Activated naive CD4-positive, alpha-beta T cell treated with anti-CD3 and anti-CD28 coated beads, Interleukin-2, amount 10 ng/mL, durations not matched to agents 7 days and 5 days (primary cell): ENCODE measurements around the gene PDE4B.
"Not testable (repeated sequence)": the region's sequence is repeated elsewhere in the genome, so short reads cannot be mapped to it uniquely, and the experiment has no call there.

Experiments
- CTCF ChIA-PET: fragments of 350-600 bp; sonication (Branson Sonifier 250); formaldehyde crosslinking; loops from one replicate; lab custom pipeline; 2021; ENCODE audit warnings: antibody characterized with exemption; lab: Charles Lee
- DNase-seq: peaks from one replicate; pipeline ENCODE4 v3.0.0-alpha.2; 2020
- H3K27ac Mint-ChIP-seq: one replicate; pipeline ENCODE4 v1.8.0; 2021; ENCODE audit warnings: mild to moderate bottlenecking, moderate library complexity, mixed read lengths
- H3K27me3 Mint-ChIP-seq: one replicate; pipeline ENCODE4 v1.8.0; 2021; ENCODE audit warnings: mild to moderate bottlenecking, mixed read lengths
- H3K36me3 Mint-ChIP-seq: one replicate; pipeline ENCODE4 v1.8.0; 2021; ENCODE audit warnings: mixed read lengths
- H3K4me1 Mint-ChIP-seq: one replicate; pipeline ENCODE4 v1.8.0; 2021; ENCODE audit warnings: mixed read lengths
- H3K4me3 Mint-ChIP-seq: one replicate; pipeline ENCODE4 v1.8.0; 2021; ENCODE audit warnings: mild to moderate bottlenecking, moderate library complexity, mixed read lengths
- H3K9me3 Mint-ChIP-seq: one replicate; pipeline ENCODE4 v1.8.0; 2021; ENCODE audit warnings: mixed read lengths

PDE4B gene

DNA sequence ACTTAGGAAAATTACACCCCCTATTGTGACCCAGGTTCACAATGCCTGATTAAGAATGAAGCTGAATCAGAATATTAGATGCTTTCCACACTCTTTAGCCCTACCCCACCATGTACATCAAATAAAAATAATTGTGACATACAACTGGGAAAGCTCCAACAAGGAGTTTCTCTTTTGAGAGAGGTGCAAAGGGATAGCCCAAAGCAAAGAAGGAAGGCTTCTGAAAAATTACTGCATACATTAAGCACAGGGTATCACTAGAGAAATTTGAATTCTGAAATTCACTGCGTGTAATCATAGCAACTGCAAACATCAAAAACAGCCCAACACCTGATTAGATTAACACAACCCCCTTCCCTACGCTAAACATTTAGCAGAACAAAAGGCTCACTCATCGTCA lies 34.1 kb downstream of the PDE4B start:
- Mint-ChIP-seq H3K4me3 (no peak overlapping the region), H3K4me1 (peaks cover 2% of the 10 kb centered on the region), H3K9me3 (no peaks in the 10 kb centered on the region), H3K27me3 (no peaks in the 10 kb centered on the region), H3K27ac (no peak overlapping the region), H3K36me3 (no peaks in the 10 kb centered on the region)
- DNase-seq: no peak
- CTCF ChIA-PET: no interaction called here

DNA sequence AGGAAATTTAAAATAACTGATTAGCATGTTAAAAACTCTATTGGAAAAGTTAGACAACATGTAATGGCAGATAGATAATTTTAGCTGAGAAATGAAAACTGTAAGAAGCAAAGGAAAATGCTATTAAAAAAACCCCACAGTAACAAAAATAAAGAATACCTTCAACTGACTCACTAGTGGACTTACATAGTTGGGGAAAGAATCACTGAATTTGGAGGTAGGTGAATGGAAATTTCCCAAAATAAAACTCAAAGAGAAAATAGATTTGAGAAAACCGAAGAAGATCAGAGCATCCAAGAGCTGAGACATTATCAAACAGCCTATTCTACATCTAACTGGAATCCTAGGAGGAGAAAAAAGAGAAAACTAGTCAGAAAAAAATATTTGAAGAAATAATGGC lies 34.7 kb downstream of the PDE4B start:
- Mint-ChIP-seq H3K27me3 (no peaks in the 10 kb centered on the region), H3K27ac (no peak overlapping the region), H3K4me1 (peaks cover 2% of the 10 kb centered on the region), H3K4me3 (no peak overlapping the region), H3K9me3 (no peaks in the 10 kb centered on the region), H3K36me3 (no peaks in the 10 kb centered on the region)
- DNase-seq: no peak
- CTCF ChIA-PET: no interaction called here

DNA sequence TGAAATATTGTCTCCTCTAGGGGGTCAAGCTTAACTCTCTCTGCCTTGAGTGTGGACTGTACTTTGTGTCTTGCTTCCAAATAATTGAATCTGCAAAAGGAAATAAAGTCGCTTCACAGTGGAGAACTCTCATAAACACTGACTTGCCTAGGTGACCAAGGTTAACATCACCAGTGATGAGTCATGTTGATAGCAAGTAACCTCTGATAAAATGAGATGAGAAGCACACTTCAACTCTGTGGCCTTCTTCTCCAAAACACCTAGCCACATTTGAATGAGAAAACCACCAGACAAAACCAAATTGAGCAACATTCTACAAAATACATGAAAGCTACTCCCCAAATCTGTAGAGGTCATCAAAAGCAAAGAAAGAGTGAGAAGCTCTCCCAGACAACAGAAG lies 37.6 kb downstream of the PDE4B start:
- no peak overlapping the region for H3K4me3 Mint-ChIP-seq
- CTCF ChIA-PET: interaction anchor here (1.0 kb wide), 1 partner anchor 413 kb away, joined by 4 read pairs; no protein-coding TSS in a partner anchor
- no peaks in the 10 kb centered on the region for H3K9me3 Mint-ChIP-seq
- peaks cover 2% of the 10 kb centered on the region for H3K4me1 Mint-ChIP-seq
- no peak for DNase-seq
- H3K27ac Mint-ChIP-seq: no peak overlapping the region
- no peaks in the 10 kb centered on the region for H3K27me3 Mint-ChIP-seq
- H3K36me3 Mint-ChIP-seq: no peaks in the 10 kb centered on the region

DNA sequence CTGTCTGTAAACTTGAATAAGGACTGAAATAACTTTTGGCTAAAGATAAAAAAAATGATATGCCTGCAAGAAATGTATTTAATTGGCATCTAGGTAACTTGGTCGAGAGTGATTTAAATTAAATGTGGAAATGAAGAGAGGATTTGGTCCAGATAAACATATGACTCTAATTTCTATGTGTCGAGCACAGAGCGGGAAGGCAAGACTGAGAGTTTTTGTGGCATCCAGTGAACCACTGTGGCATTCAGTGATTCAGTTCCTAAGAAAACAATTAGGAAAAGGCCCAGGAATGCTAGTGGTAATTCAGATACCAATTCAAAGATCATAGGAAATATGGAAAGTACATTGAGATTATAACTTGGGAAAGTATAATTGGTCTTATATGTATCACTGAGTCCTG lies 39.6 kb downstream of the PDE4B start:
- no peaks in the 10 kb centered on the region for H3K36me3 Mint-ChIP-seq
- CTCF ChIA-PET: interaction anchor here (1.3 kb wide), 1 partner anchor 14 kb away, joined by 3 read pairs; no protein-coding TSS in a partner anchor
- no peaks in the 10 kb centered on the region for H3K27me3 Mint-ChIP-seq
- peaks cover 2% of the 10 kb centered on the region for H3K4me1 Mint-ChIP-seq
- no peak overlapping the region for H3K27ac Mint-ChIP-seq
- no peak overlapping the region for H3K4me3 Mint-ChIP-seq
- H3K9me3 Mint-ChIP-seq: no peaks in the 10 kb centered on the region
- no peak for DNase-seq

DNA sequence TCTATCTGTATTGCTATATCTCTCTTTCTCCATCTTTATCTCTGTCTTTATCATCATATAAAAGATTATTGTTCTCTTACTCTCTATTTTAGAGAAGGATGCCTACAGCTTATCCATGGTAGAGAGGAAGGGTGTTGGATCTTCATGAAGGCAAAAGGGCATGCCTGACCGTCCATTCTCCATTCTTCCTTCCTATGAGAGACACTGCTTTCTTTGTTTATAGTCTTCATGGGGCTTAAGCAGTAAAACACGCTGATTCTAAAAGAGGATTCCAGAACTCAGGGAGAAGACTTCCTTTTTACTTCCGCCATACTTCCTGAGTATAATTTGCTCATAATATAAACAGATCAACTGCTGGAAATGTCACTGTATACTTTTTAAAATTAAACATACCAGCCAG lies 44.0 kb downstream of the PDE4B start:
- peaks cover 4% of the 10 kb centered on the region for H3K27me3 Mint-ChIP-seq
- no peak overlapping the region for H3K27ac Mint-ChIP-seq
- no peak for DNase-seq
- CTCF ChIA-PET: no interaction called here
- no peak overlapping the region for H3K4me3 Mint-ChIP-seq
- no peaks in the 10 kb centered on the region for H3K9me3 Mint-ChIP-seq
- no peaks in the 10 kb centered on the region for H3K4me1 Mint-ChIP-seq
- no peaks in the 10 kb centered on the region for H3K36me3 Mint-ChIP-seq

DNA sequence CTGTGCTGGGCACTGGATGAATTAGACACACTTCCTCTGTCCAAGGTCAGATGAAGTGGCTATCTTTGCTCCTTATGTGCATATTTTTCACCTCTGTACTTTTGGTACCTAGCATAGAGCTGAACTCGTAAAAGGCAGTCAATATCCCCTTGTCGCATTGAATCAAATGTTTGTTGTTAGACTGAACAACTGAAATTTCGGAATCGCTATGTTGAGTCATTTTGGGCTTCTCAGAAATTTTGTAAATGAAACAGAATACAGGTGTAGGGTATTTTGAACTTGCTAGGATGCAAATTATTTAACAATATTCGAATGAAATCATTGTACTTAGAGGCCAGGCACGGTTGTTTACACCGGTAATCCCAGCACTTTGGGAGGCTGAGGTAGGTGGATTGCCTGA lies 48.0 kb downstream of the PDE4B start:
- H3K9me3 Mint-ChIP-seq: no peaks in the 10 kb centered on the region
- H3K4me1 Mint-ChIP-seq: no peaks in the 10 kb centered on the region
- H3K27me3 Mint-ChIP-seq: peaks cover 4% of the 10 kb centered on the region
- no peak overlapping the region for H3K4me3 Mint-ChIP-seq
- H3K27ac Mint-ChIP-seq: no peak overlapping the region
- CTCF ChIA-PET: interaction anchor here (0.7 kb wide), 1 partner anchor 142 kb away, joined by 3 read pairs; no protein-coding TSS in a partner anchor
- no peaks in the 10 kb centered on the region for H3K36me3 Mint-ChIP-seq
- DNase-seq: no peak

DNA sequence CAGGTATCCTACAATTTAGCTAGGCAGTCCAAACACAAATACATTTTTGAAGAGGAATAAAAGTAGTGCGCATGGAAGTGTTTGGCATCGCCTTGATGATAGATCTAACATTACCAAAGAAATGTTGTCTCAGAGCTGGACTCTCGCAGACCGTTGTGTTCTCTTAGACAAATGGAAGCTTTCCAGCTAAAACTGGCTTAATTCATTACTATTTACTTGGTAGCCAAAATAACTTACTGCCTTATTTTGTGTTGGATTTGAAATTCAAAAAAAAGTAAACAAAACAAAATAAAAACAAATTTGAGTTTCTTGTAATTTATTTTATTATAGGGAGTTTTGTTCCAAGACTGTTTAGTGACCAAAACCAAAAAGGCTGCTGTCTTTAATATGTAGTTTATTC lies 51.6 kb downstream of the PDE4B start:
- Mint-ChIP-seq H3K27ac (no peak overlapping the region), H3K4me1 (no peaks in the 10 kb centered on the region), H3K27me3 (peaks cover 4% of the 10 kb centered on the region), H3K36me3 (no peaks in the 10 kb centered on the region), H3K9me3 (peaks cover 3% of the 10 kb centered on the region), H3K4me3 (no peak overlapping the region)
- CTCF ChIA-PET: no interaction called here
- no peak for DNase-seq

DNA sequence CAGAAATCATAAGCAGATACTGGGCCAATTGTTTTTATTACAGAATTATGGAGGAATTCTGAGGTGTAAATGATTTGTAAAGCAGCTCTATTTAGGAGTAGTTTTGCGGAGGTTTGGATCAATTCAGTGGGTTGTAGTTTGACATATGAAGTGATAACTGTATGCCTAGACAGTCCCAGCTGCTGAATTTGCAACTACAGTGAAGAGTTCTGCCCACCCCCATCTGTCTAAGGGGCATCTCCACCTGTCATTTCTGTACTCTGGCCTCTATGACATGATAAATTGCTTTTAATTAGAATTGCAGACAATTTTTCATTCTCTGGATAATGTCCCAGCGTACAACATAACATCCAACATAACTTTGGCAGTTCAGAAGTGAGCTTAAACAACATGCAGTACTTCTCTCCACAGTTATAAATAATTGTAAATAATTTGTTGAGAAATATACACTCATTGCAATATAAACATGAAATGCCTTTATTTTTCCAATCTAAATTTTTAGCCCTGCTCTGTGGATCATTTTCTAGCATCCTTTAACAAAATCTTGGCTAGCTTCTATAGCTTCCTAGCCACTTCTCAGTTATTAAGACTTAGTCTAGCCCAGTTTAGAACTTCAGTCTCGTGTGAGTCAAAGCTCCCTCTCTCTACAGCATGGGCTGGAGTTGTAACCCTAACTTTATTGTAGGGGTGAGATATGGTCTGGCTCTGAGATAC lies 52.3 kb downstream of the PDE4B start:
- no peak for DNase-seq
- Mint-ChIP-seq H3K27me3 (peaks cover 4% of the 10 kb centered on the region), H3K4me1 (no peaks in the 10 kb centered on the region), H3K27ac (no peak overlapping the region), H3K9me3 (peaks cover 3% of the 10 kb centered on the region), H3K36me3 (no peaks in the 10 kb centered on the region), H3K4me3 (no peak overlapping the region)
- CTCF ChIA-PET: no interaction called here

DNA sequence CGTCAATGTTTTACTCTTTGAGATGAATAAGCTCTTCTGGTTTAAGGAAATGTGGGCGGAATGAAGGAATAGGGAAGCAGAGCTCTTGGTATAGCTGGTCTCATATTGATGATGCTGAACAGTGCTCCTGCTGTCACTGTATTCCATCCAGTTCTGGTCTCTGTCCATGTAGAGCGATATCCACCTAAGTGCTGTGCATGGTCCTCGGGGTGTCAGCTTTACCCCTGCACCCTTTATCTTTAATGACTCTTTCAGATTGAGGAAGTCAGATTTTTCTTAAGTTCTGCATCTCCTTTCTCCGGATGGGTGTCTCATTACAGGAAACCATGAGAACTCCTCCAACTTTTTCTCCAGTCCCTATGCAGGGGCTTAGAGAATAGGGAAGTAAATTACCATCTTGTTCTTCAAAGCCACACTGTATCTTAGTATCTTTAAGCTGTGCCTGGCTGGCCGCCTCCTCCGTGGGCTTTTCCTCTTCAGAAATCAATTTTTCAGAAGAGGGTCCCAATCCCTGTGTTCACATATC lies 52.9 kb downstream of the PDE4B start:
- peaks cover 3% of the 10 kb centered on the region for H3K9me3 Mint-ChIP-seq
- no peak overlapping the region for H3K27ac Mint-ChIP-seq
- H3K4me1 Mint-ChIP-seq: no peaks in the 10 kb centered on the region
- H3K36me3 Mint-ChIP-seq: no peaks in the 10 kb centered on the region
- no peak overlapping the region for H3K4me3 Mint-ChIP-seq
- H3K27me3 Mint-ChIP-seq: peaks cover 4% of the 10 kb centered on the region
- no peak for DNase-seq
- CTCF ChIA-PET: no interaction called here

DNA sequence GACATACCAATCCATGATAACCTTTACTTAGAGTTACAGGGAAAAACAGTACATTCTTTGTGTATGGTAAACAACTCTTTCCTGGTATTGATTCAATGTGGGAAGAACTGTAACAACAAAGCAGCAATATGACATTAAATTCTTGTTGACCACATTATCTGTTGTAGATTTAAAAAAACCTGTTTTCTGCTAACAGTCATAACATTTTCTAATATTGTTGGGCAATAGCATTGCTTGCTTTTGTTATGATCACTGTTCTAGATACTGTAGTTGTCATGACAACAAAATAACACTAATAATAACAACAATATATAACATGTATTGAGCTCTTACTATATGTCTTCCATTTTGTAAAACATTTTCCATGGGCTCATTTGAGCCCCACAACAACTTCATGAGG lies 54.2 kb downstream of the PDE4B start:
- Mint-ChIP-seq H3K4me3 (no peak overlapping the region), H3K4me1 (no peaks in the 10 kb centered on the region), H3K36me3 (no peaks in the 10 kb centered on the region), H3K27ac (no peak overlapping the region), H3K9me3 (peaks cover 3% of the 10 kb centered on the region), H3K27me3 (no peaks in the 10 kb centered on the region)
- DNase-seq: no peak
- CTCF ChIA-PET: no interaction called here

DNA sequence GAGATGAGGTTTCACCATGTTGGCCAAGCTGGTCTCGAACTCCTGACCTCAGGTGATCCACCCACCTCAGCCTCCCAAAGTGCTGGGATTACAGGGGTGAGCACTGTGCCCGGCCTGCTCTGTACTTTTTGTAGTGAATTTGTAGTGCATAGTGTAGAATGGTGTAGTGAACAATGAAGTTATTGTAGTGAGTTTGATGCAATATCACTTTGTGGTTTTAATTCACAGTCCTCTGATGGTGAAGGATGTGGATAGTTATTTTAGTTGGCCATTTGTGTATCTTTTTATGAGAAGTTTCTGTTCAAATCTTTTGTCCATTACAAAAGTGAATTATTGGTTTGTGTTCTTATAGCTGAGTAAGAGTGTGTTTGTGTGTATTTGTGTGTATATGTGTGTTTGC lies 57.6 kb downstream of the PDE4B start:
- Mint-ChIP-seq H3K27me3 (no peaks in the 10 kb centered on the region), H3K36me3 (no peaks in the 10 kb centered on the region), H3K9me3 (peaks cover 3% of the 10 kb centered on the region), H3K4me3 (no peak overlapping the region), H3K27ac (no peak overlapping the region), H3K4me1 (no peaks in the 10 kb centered on the region)
- CTCF ChIA-PET: no interaction called here
- no peak for DNase-seq

DNA sequence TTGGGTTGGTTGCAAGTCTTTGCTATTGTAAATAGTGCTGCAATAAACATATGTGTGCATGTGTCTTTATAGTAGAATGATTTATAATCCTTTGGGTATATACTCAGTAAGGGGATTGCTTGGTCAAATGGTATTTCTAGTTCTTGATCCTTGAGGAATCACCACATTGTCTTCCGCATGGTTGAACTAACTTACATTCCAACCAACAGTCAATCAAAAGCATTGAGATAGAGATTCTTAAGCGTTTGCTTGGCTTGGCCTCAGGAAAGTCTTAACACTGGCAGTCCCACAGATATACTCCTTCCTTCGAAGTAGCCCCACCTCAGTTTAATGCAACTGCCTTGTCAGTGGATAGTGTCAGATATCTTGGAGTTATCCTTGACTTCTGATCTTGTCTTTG lies 63.9 kb downstream of the PDE4B start:
- H3K27ac Mint-ChIP-seq, H3K27me3 Mint-ChIP-seq, H3K4me3 Mint-ChIP-seq, DNase-seq, H3K9me3 Mint-ChIP-seq, H3K36me3 Mint-ChIP-seq, CTCF ChIA-PET, H3K4me1 Mint-ChIP-seq: not testable (repeated sequence)

DNA sequence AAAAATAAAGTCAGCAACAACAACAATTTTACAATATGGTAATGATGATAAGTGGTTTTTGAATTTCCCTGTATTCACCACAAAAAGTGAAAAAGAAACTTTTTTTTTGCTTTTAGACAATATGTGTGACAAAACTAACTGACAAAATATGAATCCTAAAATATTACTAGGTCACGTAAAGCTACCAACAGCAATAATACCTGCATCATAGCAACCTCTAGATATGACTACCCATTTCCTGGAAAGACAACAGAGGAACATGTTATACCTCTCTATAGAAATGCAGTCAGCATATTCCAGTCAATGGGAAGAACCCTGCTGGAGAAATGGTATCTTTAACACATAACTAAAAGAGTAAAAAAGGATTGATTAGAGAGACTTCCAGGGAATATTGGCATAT lies 73.7 kb downstream of the PDE4B start:
- no peaks in the 10 kb centered on the region for H3K4me1 Mint-ChIP-seq
- H3K27me3 Mint-ChIP-seq: peaks cover 5% of the 10 kb centered on the region
- H3K36me3 Mint-ChIP-seq: no peaks in the 10 kb centered on the region
- H3K4me3 Mint-ChIP-seq: no peak overlapping the region
- H3K27ac Mint-ChIP-seq: no peak overlapping the region
- CTCF ChIA-PET: no interaction called here
- peaks cover 3% of the 10 kb centered on the region for H3K9me3 Mint-ChIP-seq
- DNase-seq: no peak

DNA sequence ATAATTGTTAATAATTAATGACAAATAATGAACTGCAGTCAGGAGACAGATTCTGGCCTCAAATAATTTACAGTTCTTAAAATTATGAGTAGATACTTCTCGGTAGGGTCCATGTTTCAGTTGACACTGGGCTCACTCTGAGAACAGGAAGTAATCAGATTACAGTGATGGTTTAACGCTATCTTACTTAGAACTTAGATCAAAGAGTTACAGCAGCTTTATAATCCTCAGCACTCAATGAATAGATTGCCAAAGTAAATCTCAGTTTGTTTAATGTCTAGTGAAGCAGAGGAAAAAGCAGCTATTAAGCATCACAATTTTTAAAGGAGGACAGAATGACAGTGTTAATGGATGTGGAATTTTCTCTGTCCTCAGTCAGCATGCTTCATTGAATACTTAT lies 79.6 kb downstream of the PDE4B start:
- DNase-seq: no peak
- no peaks in the 10 kb centered on the region for H3K9me3 Mint-ChIP-seq
- no peak overlapping the region for H3K4me3 Mint-ChIP-seq
- H3K36me3 Mint-ChIP-seq: no peaks in the 10 kb centered on the region
- H3K4me1 Mint-ChIP-seq: no peaks in the 10 kb centered on the region
- H3K27ac Mint-ChIP-seq: no peak overlapping the region
- H3K27me3 Mint-ChIP-seq: no peaks in the 10 kb centered on the region
- CTCF ChIA-PET: no interaction called here

DNA sequence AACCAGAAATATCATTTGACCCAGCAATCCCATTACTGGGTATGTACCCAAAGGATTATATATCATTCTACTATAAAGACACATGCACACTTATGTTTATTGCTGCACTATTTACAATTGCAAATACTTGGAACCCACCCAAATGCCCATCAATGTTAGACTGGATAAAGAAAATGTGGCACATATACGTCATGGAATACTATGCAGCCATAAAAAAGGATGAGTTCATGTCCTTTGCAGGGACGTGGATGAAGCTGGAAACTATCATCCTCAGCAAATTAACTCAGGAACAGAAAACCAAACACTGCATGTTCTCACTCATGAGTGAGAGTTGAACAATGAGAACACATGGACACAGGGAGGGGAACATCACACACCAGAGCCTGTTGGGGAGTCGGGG lies 85.6 kb downstream of the PDE4B start:
- H3K27me3 Mint-ChIP-seq, H3K36me3 Mint-ChIP-seq, H3K4me3 Mint-ChIP-seq, DNase-seq, H3K9me3 Mint-ChIP-seq, H3K27ac Mint-ChIP-seq, H3K4me1 Mint-ChIP-seq: not testable (repeated sequence)
- CTCF ChIA-PET: interaction anchor here (0.7 kb wide), 1 partner anchor 19 kb away, joined by 5 read pairs; no protein-coding TSS in a partner anchor
